ENCODE results near the gene MAX. TPM values are rescaled to one million over a fixed set of nuclear protein-coding genes. Genes with fewer than 3 reads are reported as not detected.

Gene MAX
- total and polyA plus RNA-seq, 2 of the 13 experiments (the other 11 are each of a cell fraction or from before 2014, with no cell fraction given) = 28.5 to 29.3 TPM

DNA sequence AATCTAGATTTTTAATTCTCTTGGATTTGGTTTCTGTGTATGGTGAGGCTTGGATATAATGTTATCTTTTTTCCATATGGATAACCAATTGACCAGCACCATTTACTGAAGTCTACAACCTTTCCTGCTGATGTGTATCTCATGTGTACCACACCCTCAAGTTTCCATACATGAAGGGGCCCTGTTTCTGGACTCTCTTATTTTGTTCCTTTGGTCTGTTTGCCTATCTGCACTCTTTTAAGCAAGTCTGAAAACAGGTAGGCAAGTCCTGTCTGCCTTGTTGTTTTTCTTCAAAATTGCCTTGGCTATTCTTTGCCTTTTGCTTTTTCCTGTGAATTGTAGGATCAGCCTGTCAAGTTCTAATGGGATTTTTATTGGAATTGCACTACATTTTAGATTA is 44.6 kb downstream of the MAX start:
- intact Hi-C loops (cut with micrococcal nuclease; ENCODE audit: unreplicated experiment) (no loop called here), in situ Hi-C loops (cut with HindIII; ENCODE audit: extremely low pct_ligation_motif_present, low pct_unique_long_range_greater_than_20kb) (no loop called here)
- H3K9me3 ChIP-seq (ENCODE audit: low read length) = no peaks in the 10 kb centered on the region
- peaks cover 12 to 48% of the 10 kb centered on the region in 2 experiments for H3K36me3 ChIP-seq (replicated peaks in 1 of 2; ENCODE audit: control insufficient read depth in 1 of 2, insufficient read depth in 2 of 2, low read length in 2 of 2)
- POLR2A ChIA-PET = no interaction called here
- ATAC-seq (no peak), DNase-seq (ENCODE audit: low spot score) (no peak), FAIRE-seq (no peak)
- H3K79me2 ChIP-seq (ENCODE audit: insufficient read depth, low read length) = no peaks in the 10 kb centered on the region
- no TSS peak for BruUV-seq (replicated peaks)
- no peak overlapping the region for H3K4me2 ChIP-seq (ENCODE audit: low read depth, low read length)
- H3K9ac ChIP-seq (ENCODE audit: insufficient read depth, low read depth, low read length) = no peak overlapping the region
- H3K27ac ChIP-seq (ENCODE audit: extremely low read length, insufficient read depth, low read length) = no peak overlapping the region
- no peak for TF ChIP-seq DPF2 (CRISPR knock-in tag; IDR thresholded peaks at IDR 0.05; ENCODE audit: borderline replicate concordance, low read depth)
- TF ChIP-seq TAF15 (IDR thresholded peaks at IDR 0.05; ENCODE audit: low read depth, low read length, poor library complexity, severe bottlenecking) = no peak
- no peak for TF ChIP-seq ZSCAN12 (CRISPR knock-in tag; IDR thresholded peaks at IDR 0.05)
- TF ChIP-seq U2AF1 (optimal IDR thresholded peaks at IDR 0.05; ENCODE audit: low read depth, low read length) = no peak
- TF ChIP-seq ZNF44 (CRISPR knock-in tag; IDR thresholded peaks at IDR 0.05) = no peak
- no peak for TF ChIP-seq POLR2AphosphoS2 (IDR thresholded peaks at IDR 0.05; ENCODE audit: low read depth, low read length)
- no peak for TF ChIP-seq MYNN (CRISPR knock-in tag; IDR thresholded peaks at IDR 0.05; ENCODE audit: low read depth)
- no peak for TF ChIP-seq ZNF777 (CRISPR knock-in tag; IDR thresholded peaks at IDR 0.05)
- no peak for TF ChIP-seq ZNF207 (IDR thresholded peaks at IDR 0.05; ENCODE audit: borderline replicate concordance)
- no peak for TF ChIP-seq SNAI1 (CRISPR knock-in tag; IDR thresholded peaks at IDR 0.05; ENCODE audit: borderline replicate concordance)
- TF ChIP-seq CHD2 (IDR thresholded peaks at IDR 0.05; ENCODE audit: low read depth, low read length) = no peak
- TF ChIP-seq, protein P1, sequence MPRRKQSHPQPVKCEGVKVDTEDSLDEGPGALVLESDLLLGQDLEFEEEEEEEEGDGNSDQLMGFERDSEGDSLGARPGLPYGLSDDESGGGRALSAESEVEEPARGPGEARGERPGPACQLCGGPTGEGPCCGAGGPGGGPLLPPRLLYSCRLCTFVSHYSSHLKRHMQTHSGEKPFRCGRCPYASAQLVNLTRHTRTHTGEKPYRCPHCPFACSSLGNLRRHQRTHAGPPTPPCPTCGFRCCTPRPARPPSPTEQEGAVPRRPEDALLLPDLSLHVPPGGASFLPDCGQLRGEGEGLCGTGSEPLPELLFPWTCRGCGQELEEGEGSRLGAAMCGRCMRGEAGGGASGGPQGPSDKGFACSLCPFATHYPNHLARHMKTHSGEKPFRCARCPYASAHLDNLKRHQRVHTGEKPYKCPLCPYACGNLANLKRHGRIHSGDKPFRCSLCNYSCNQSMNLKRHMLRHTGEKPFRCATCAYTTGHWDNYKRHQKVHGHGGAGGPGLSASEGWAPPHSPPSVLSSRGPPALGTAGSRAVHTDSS (CRISPR knock-in tag; conservative IDR thresholded peaks at IDR 0.05) = no peak
- no peak for TF ChIP-seq MBNL3 (CRISPR knock-in tag; conservative IDR thresholded peaks at IDR 0.05)
- TF ChIP-seq, protein P2, sequence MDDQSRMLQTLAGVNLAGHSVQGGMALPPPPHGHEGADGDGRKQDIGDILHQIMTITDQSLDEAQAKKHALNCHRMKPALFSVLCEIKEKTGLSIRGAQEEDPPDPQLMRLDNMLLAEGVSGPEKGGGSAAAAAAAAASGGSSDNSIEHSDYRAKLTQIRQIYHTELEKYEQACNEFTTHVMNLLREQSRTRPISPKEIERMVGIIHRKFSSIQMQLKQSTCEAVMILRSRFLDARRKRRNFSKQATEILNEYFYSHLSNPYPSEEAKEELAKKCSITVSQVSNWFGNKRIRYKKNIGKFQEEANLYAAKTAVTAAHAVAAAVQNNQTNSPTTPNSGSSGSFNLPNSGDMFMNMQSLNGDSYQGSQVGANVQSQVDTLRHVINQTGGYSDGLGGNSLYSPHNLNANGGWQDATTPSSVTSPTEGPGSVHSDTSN (CRISPR knock-in tag; IDR thresholded peaks at IDR 0.05; ENCODE audit: borderline replicate concordance) = no peak
- no peak for TF ChIP-seq ZNF878 (CRISPR knock-in tag; IDR thresholded peaks at IDR 0.05)
- no peaks in the 10 kb centered on the region for H4K20me1 ChIP-seq (ENCODE audit: insufficient read depth, low read length)
- H3K4me1 ChIP-seq (ENCODE audit: insufficient read depth, low read length) = no peaks in the 10 kb centered on the region
- H3K4me3 ChIP-seq (replicated peaks in 1 of 3; ENCODE audit: insufficient read depth in 1 of 3, low read depth in 2 of 3, low read length in 3 of 3) = no peak overlapping the region
- CTCF ChIA-PET (ENCODE audit: low intra/inter-chr PET ratio, low total read pairs) = no interaction called here
- no peak overlapping the region for H2AFZ ChIP-seq (ENCODE audit: low read length)
- no peaks in the 10 kb centered on the region for H3K27me3 ChIP-seq (ENCODE audit: control insufficient read depth in 1 of 2, insufficient read depth in 2 of 2, low read length in 2 of 2)

Measured in HepG2 (cell line).